Activated naive CD8-positive, alpha-beta T cell treated with anti-CD3 and anti-CD28 coated beads for 36 hours (primary cell): ENCODE data around the gene SORCS3. TPM values are rescaled to one million over a fixed set of nuclear protein-coding genes. Genes with fewer than 3 reads are reported as not detected.
A peak's percentile ranks its signal among the peaks of the same experiment; 100 is the strongest.

Source experiments
- DNase-seq: peaks from one replicate; pipeline ENCODE4 v3.0.0; 2021
- H3K27ac Mint-ChIP-seq: one replicate; pipeline ENCODE4 v1.8.0; 2022; ENCODE audit warnings: mild to moderate bottlenecking, moderate library complexity, mixed read lengths
- H3K27me3 Mint-ChIP-seq: one replicate; pipeline ENCODE4 v1.8.0; 2022; ENCODE audit warnings: mild to moderate bottlenecking, mixed read lengths
- H3K36me3 Mint-ChIP-seq: one replicate; pipeline ENCODE4 v1.8.0; 2021; ENCODE audit warnings: mild to moderate bottlenecking, mixed read lengths
- H3K4me1 Mint-ChIP-seq: one replicate; pipeline ENCODE4 v1.8.0; 2021; ENCODE audit warnings: mixed read lengths
- H3K4me3 Mint-ChIP-seq: one replicate; pipeline ENCODE4 v1.8.0; 2022; ENCODE audit warnings: mild to moderate bottlenecking, moderate library complexity, mixed read lengths
- H3K9me3 Mint-ChIP-seq: one replicate; pipeline ENCODE4 v1.8.0; 2022; ENCODE audit warnings: mixed read lengths
- total RNA-seq, 2 experiments: library from RNA; stranded (reverse); gene quantifications; one replicate each; pipeline ENCODE4 v1.2.3, GENCODE V29; 2021

The SORCS3 gene
- total RNA-seq, 2 experiments from 2014 or later: not detected

DNA sequence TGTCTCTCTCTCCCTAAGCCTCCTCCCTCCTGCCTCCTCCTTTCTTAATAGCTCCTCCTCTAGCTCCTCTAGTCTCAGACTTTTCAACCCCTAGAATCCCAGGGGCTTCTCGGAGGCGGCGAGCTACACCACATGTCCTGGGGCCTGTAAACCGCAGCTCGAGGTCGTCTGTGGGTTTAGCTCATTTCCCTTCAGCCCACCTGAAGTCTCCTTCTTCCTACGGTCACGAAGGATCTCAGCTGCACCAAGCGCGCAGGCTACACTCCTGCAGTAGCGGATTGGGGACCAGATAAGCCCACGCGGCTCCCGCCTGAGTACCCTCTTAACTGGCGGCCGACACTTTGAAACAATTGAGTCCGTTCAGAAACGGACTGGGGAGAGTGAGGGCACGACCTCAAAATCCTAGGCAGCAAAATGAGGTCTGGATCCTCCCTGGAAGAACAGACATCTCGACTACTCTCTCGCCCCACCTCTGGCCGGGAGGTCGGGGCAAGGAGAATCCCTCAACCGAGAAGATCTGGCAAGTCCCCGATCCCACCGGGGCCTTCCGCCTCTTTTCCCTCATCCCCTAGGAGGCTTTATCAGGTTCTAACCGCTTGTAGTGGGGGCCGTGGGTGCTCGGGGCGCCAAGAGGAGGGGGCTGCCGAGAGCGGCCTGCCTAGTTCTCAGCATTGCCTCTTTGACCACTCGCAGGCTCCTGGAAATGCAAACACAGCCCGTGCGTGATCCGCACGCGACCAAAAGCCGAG is 1.3 kb upstream of the SORCS3 start:
- Mint-ChIP-seq H3K4me3 (peak overlapping the region; percentile 44), H3K27ac (no peak overlapping the region), H3K27me3 (peaks cover 85% of the 10 kb centered on the region), H3K9me3 (no peaks in the 10 kb centered on the region), H3K36me3 (no peaks in the 10 kb centered on the region), H3K4me1 (peaks cover 8% of the 10 kb centered on the region)
- no peak for DNase-seq

- Mint-ChIP-seq H3K36me3 (no peaks in the 10 kb centered on the region), H3K27ac (no peak overlapping the region), H3K27me3 (peaks cover 82% of the 10 kb centered on the region), H3K9me3 (no peaks in the 10 kb centered on the region), H3K4me1 (peaks cover 8% of the 10 kb centered on the region), H3K4me3 (peak overlapping the region; percentile 44)
- DNase-seq: no peak
These were observed 527 bp upstream of the SORCS3 start for GRCh38 chr10:104640339-104641186.

DNA sequence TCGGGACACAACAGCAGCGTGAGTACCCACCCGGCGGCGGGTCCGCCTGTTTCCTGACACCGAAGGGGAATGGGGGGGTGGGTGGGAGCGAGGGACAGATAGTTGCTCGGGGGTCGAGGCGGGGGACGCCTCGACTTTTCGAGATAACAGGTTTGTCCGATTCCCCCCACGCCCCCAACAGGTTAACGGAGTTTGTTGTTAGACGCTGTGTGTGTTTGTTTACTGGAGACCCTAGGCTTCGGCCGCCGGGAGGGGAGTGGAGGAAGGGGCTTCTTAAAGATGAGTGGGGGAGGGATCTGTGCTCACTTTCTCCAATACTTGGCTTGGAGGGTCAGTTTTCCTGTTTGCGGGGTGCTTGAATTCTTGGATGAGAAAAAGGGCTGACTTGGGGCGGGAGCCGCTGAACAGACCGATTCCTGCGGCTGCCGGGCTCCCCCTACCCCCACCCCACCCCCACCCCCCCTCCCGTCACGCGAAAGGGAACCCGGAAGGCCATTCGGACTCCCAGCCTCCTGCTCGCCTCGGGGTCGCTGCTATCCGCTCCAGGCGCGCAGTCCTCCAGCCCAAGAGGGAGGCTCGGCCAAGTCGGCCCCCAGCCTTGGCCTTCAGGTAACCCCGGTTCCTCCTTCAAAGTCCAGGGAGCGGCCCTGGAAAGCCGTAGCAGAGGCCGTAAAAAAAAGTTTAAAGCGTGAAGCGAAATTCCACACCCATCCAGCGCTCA is 1.0 kb downstream of the SORCS3 start:
- Mint-ChIP-seq H3K27me3 (peaks cover 76% of the 10 kb centered on the region), H3K4me3 (no peak overlapping the region), H3K27ac (no peak overlapping the region), H3K4me1 (peaks cover 8% of the 10 kb centered on the region), H3K36me3 (no peaks in the 10 kb centered on the region), H3K9me3 (no peaks in the 10 kb centered on the region)
- no peak for DNase-seq

- Mint-ChIP-seq H3K27ac (no peak overlapping the region), H3K36me3 (no peaks in the 10 kb centered on the region), H3K4me1 (peaks cover 8% of the 10 kb centered on the region), H3K9me3 (no peaks in the 10 kb centered on the region), H3K4me3 (no peak overlapping the region), H3K27me3 (peaks cover 72% of the 10 kb centered on the region)
- DNase-seq: peak; percentile 37
These were observed 1.7 kb downstream of the SORCS3 start for GRCh38 chr10:104642658-104643302.

DNA sequence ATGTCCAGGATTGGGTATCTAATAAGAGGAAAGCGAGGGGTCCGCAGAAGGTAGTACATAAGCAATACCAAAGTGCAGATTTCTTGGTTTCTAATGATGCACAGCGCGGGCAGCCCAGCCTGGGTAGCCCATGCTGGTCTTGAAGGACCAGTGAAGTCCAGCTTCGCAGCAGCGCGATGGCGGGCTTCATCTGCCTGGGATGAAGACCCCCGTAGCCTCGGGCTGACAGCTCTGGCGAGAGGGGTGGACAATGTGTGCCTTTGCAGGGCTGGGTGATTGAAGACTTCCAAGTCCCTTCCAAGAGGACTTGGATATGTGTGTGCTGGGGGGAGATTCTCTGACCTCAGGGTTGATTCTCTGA is 2.2 kb downstream of the SORCS3 start:
- Mint-ChIP-seq H3K36me3 (no peaks in the 10 kb centered on the region), H3K4me1 (peaks cover 8% of the 10 kb centered on the region), H3K27me3 (peaks cover 69% of the 10 kb centered on the region), H3K9me3 (no peaks in the 10 kb centered on the region), H3K27ac (no peak overlapping the region), H3K4me3 (no peak overlapping the region)
- no peak for DNase-seq

DNA sequence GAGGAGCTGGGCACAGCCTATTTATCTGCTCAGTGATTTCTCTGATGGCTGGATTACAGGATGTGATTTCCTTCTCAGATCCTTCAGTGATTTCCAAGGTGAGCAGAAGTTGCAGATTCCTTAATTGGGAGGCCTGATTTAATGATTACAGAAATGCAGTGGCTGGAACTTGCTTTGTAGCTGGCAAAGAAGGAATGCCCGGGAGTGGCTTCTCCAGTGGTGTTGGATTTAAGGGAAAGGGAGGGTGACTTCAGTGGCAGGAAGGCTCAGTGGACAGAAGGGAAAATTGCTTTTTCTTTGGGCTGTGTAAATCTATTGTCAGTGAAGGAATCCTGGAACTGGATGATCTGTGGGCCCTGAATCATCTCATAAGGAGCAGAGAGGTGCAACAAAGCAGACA is 5.1 kb downstream of the SORCS3 start:
- Mint-ChIP-seq H3K4me3 (no peak overlapping the region), H3K27me3 (peaks cover 54% of the 10 kb centered on the region), H3K4me1 (no peaks in the 10 kb centered on the region), H3K27ac (no peak overlapping the region), H3K36me3 (no peaks in the 10 kb centered on the region), H3K9me3 (no peaks in the 10 kb centered on the region)
- no peak for DNase-seq

- Mint-ChIP-seq H3K36me3 (no peaks in the 10 kb centered on the region), H3K9me3 (no peaks in the 10 kb centered on the region), H3K4me1 (no peaks in the 10 kb centered on the region), H3K4me3 (no peak overlapping the region), H3K27me3 (peaks cover 48% of the 10 kb centered on the region), H3K27ac (no peak overlapping the region)
- DNase-seq: no peak
These were observed 7.3 kb downstream of the SORCS3 start for GRCh38 chr10:104648421-104648820.

DNA sequence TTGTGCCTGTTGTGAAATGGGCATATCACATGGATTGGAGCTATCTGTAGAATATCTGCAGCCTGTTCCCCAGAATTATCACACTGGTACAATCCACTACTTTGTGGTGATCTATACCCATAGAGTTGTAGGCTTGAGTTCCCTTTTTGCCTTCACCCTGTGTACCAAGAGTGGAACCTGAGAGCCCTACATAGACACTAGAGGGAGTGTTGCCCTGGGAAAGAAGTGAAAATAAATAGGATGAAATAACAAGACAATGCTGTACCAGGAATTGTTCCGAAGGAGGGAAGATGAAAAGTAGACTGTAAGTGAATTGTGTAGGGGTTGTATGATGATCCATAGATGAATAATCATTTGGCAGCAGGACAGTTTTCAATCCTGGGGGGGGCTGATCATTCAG is 9.0 kb downstream of the SORCS3 start:
- Mint-ChIP-seq H3K4me1 (no peaks in the 10 kb centered on the region), H3K27ac (no peak overlapping the region), H3K36me3 (no peaks in the 10 kb centered on the region), H3K4me3 (no peak overlapping the region), H3K27me3 (peaks cover 39% of the 10 kb centered on the region), H3K9me3 (no peaks in the 10 kb centered on the region)
- DNase-seq: no peak

- Mint-ChIP-seq H3K27ac (no peak overlapping the region), H3K36me3 (no peaks in the 10 kb centered on the region), H3K4me1 (no peaks in the 10 kb centered on the region), H3K27me3 (peaks cover 39% of the 10 kb centered on the region), H3K4me3 (no peak overlapping the region), H3K9me3 (no peaks in the 10 kb centered on the region)
- no peak for DNase-seq
These were observed 9.7 kb downstream of the SORCS3 start for GRCh38 chr10:104650635-104651331.

GRCh38 chr10:104657036-104657435 is 15.9 kb downstream of the SORCS3 start:
- no peak for DNase-seq
- H3K4me1 Mint-ChIP-seq: no peaks in the 10 kb centered on the region
- no peaks in the 10 kb centered on the region for H3K36me3 Mint-ChIP-seq
- no peak overlapping the region for H3K4me3 Mint-ChIP-seq
- peaks cover 17% of the 10 kb centered on the region for H3K27me3 Mint-ChIP-seq
- no peaks in the 10 kb centered on the region for H3K9me3 Mint-ChIP-seq
- no peak overlapping the region for H3K27ac Mint-ChIP-seq

DNA sequence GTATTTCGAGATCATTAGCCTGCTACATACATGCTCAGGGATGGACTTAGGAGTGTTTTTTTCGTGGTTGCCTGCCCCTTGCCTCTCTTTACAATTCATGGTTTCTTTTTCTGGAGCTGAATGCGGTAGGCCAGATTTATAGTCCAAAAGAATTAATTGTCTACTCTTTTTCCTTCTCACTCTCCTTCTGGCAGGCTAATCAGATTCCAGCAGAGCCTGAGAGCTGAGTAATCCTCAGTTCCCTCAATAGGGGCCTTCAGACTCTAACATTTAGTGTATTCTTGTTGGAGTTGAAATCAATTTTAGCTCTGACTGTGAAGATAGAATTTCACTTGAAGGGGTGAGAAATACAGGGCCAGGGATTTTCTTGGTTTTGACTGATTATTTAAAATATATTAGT is 16.4 kb downstream of the SORCS3 start:
- Mint-ChIP-seq H3K27me3 (peaks cover 13% of the 10 kb centered on the region), H3K4me3 (no peak overlapping the region), H3K4me1 (no peaks in the 10 kb centered on the region), H3K27ac (no peak overlapping the region), H3K9me3 (no peaks in the 10 kb centered on the region), H3K36me3 (no peaks in the 10 kb centered on the region)
- no peak for DNase-seq

GRCh38 chr10:104658067-104658466 is 17.0 kb downstream of the SORCS3 start:
- no peaks in the 10 kb centered on the region for H3K9me3 Mint-ChIP-seq
- no peak overlapping the region for H3K4me3 Mint-ChIP-seq
- H3K36me3 Mint-ChIP-seq: no peaks in the 10 kb centered on the region
- peaks cover 10% of the 10 kb centered on the region for H3K27me3 Mint-ChIP-seq
- no peak for DNase-seq
- H3K27ac Mint-ChIP-seq: no peak overlapping the region
- H3K4me1 Mint-ChIP-seq: no peaks in the 10 kb centered on the region

DNA sequence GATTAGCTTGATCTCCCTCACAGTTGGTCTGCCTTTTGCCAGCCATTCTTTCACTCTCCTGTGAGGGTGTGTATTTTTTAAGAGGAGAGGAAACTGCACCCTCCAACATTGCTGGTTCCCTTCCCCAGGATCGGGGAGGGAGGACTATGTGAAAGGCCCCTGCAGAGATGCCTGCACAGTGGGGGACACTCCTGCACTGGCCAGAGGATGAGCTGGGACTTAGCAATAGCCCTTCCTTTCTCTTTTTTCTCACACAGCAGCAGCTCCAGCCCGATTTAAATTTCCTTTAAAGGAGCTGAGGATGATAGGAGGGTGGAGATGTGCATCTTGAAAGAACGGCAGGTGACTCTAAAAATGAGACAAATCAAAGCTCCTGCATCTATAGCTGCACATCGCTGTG is 18.7 kb downstream of the SORCS3 start:
- Mint-ChIP-seq H3K9me3 (no peaks in the 10 kb centered on the region), H3K27me3 (peaks cover 5% of the 10 kb centered on the region), H3K4me3 (no peak overlapping the region), H3K27ac (no peak overlapping the region), H3K4me1 (no peaks in the 10 kb centered on the region), H3K36me3 (no peaks in the 10 kb centered on the region)
- no peak for DNase-seq

DNA sequence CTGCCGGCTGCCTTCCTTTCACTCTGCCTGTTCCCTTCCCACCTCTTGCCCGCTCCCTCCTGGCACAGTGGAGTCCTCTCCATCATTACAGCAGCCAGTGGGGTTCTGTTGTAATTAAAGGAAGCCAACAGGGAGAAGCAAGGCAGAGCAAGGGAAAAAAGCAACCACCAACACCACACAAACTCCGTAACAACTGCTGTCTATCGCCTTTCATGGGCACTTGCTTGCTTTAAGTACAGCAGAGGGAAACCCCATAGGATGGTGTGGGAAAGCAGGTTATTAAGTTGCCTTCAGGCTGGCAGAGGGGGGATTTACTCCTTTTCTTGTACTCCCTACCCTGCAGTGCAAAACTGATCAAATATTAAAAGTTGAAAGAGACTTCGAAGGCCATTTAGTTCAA is 22.0 kb downstream of the SORCS3 start:
- H3K36me3 Mint-ChIP-seq: no peaks in the 10 kb centered on the region
- no peak for DNase-seq
- no peak overlapping the region for H3K4me3 Mint-ChIP-seq
- H3K4me1 Mint-ChIP-seq: no peaks in the 10 kb centered on the region
- no peak overlapping the region for H3K27ac Mint-ChIP-seq
- peaks cover 5% of the 10 kb centered on the region for H3K27me3 Mint-ChIP-seq
- no peaks in the 10 kb centered on the region for H3K9me3 Mint-ChIP-seq
